Esophagus (tissue), 2 donors: ENCODE data around the gene PRKD1. TPM values are rescaled to one million over a fixed set of nuclear protein-coding genes. Genes with fewer than 3 reads are reported as not detected.
"Not testable (repeated sequence)": the region's sequence is repeated elsewhere in the genome, so short reads cannot be mapped to it uniquely, and the experiment has no call there.

Experiments
- H3K27ac ChIP-seq, 2 donors: one replicate each; pipeline ENCODE4 v1.5.1; 2013; ENCODE audit warnings: low read depth in 2 of 2, mild to moderate bottlenecking in 2 of 2, inconsistent platforms in 1 of 2, low read length in 1 of 2, moderate library complexity in 1 of 2
- H3K27me3 ChIP-seq, 2 donors: one replicate each; pipeline ENCODE4 v1.6.1; 2013; ENCODE audit warnings: low read length in 2 of 2, control low read depth in 1 of 2, mild to moderate bottlenecking in 1 of 2; ENCODE audit not compliant: insufficient read depth in 2 of 2, control insufficient read depth in 1 of 2
- H3K36me3 ChIP-seq, 2 donors: one replicate each; pipeline ENCODE4 v1.6.1; 2013; ENCODE audit warnings: low read length in 1 of 2; ENCODE audit not compliant: control insufficient read depth in 2 of 2, insufficient read depth in 2 of 2
- H3K4me1 ChIP-seq, 2 donors: one replicate each; pipeline ENCODE4 v1.6.1; 2013; ENCODE audit warnings: low read length in 1 of 2; ENCODE audit not compliant: control insufficient read depth in 2 of 2, insufficient read depth in 2 of 2
- H3K4me3 ChIP-seq, 2 donors: one replicate each; pipeline ENCODE4 v1.5.1; 2013; ENCODE audit warnings: low read length in 2 of 2, mild to moderate bottlenecking in 2 of 2, low read depth in 1 of 2, moderate library complexity in 1 of 2
- H3K9me3 ChIP-seq, 2 donors: one replicate each; pipeline ENCODE4 v1.6.1; 2013; ENCODE audit warnings: mild to moderate bottlenecking in 2 of 2, low read depth in 1 of 2, low read length in 1 of 2, moderate library complexity in 1 of 2; ENCODE audit not compliant: control insufficient read depth in 2 of 2, insufficient read depth in 1 of 2
- WGBS, 2 donors: extraction: QIAGEN DNeasy Blood & Tissue Kit; methylation state at CpG; one replicate each; pipeline ENCODE4 v1.1.7; 2013; 5-methylcytosine and 5-hydroxymethylcytosine counted together
- polyA plus RNA-seq, 2 donors: library from polyadenylated mRNA; stranded (reverse); fragments of 200-250 nt; gene quantifications; one replicate each; pipeline ENCODE4 v1.2.3, GENCODE V29; 2013
- donor health status: healthy with polysubstance abuse.
- donor health status: Bipolar disorder and iron deficiency.

PRKD1 gene
- polyA plus RNA-seq, 2 donors, result 1.1 to 1.4 TPM

DNA sequence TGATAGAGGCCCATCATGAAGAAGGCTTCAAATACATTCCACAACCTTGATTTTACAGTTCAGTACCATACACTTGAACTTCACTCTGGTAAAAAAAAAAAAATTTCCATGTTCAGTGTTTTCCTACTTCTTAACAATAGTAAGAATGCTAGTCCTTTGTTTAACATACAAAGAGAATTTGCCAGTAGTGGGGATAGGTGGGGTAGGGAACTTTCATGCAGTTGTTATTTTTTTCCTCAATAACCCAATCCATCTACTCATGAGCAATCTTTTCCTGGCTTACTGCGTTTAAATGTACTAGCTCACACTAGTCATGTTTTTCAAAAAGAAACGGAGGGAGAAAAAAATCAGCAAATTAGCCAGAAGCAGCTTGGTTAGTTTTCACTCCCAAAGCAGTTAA is 206.1 kb downstream of the PRKD1 start:
- H3K27ac ChIP-seq, result no peak overlapping the region
- H3K9me3 ChIP-seq, result no peaks in the 10 kb centered on the region
- no peak overlapping the region for H3K4me3 ChIP-seq
- no peaks in the 10 kb centered on the region for H3K4me1 ChIP-seq
- WGBS, 2 donors, result 52 to 55% methylated on average over 2 of the region's 2 CpGs
- H3K27me3 ChIP-seq, result no peaks in the 10 kb centered on the region
- H3K36me3 ChIP-seq, result no peaks in the 10 kb centered on the region

DNA sequence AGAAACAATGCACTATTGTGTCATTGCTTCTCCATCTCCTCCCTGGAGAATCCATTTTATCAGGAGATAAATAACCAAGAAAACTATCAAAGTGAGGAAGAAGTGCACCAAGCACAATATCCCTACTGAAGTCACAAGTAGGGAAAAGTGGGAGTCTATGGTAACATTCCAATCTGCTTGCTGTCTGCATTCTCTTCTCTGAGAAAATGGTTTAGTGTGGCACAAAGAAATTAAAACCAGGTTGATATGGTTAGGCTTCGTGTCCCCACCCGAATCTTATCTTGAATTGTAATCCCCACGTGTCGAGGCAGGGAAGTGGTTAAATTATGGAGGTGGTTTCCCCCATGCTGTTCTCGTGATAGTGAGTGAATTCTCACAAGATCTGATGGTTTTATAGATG is 209.7 kb downstream of the PRKD1 start:
- H3K27ac ChIP-seq, result no peak overlapping the region
- H3K9me3 ChIP-seq, result no peaks in the 10 kb centered on the region
- no peaks in the 10 kb centered on the region for H3K27me3 ChIP-seq
- WGBS, 2 donors, result 73 to 77% methylated on average over 5 of the region's 5 CpGs
- no peaks in the 10 kb centered on the region for H3K36me3 ChIP-seq
- no peaks in the 10 kb centered on the region for H3K4me1 ChIP-seq
- H3K4me3 ChIP-seq, result no peak overlapping the region

DNA sequence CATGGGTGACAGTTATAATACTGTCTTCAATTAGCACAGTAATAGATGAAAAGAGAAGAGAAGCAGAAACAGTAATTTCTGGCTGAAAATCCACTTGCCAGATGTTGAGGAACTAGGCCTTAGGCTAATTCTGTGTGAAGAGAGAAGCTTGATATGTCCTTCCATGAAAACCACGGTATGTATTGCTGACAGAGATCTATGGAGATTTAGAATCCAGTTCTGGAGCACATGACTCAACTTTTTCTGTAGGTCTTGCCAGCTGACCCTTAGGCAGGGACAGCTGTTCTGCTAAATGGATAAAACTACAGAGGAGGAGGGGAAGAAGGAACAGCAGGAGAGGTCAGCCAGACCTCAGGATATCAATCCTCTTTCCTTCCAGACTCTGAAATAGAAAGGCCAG is 211.5 kb downstream of the PRKD1 start:
- H3K27me3 ChIP-seq, result no peaks in the 10 kb centered on the region
- H3K9me3 ChIP-seq, result no peaks in the 10 kb centered on the region
- WGBS, 2 donors, result 33 to 44% methylated on average over 1 of the region's 1 CpG
- no peak overlapping the region for H3K4me3 ChIP-seq
- no peaks in the 10 kb centered on the region for H3K4me1 ChIP-seq
- no peaks in the 10 kb centered on the region for H3K36me3 ChIP-seq
- no peak overlapping the region for H3K27ac ChIP-seq

DNA sequence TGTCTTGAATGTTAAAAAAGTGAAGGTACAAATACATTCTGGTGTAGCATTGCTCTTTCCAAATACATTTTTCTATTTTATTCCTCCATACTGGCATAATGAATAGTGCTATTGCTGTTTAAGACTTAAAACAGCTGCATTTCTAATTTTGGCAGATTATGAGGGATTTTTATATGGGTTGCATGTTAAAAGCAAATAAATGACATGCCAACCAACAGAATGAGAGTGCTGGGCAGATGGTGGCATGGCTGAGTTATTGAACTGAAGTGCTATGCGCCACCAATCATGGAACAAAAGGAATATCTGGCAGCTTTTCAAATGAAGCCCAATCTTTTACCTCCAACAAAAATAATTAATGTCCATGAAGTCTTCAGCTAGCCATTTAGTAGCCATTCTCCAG is 215.0 kb downstream of the PRKD1 start:
- Histone ChIP-seq H3K27me3 (no peaks in the 10 kb centered on the region), H3K4me3 (no peak overlapping the region), H3K36me3 (no peaks in the 10 kb centered on the region), H3K27ac (no peak overlapping the region), H3K9me3 (no peaks in the 10 kb centered on the region), H3K4me1 (no peaks in the 10 kb centered on the region)
- 93 to 96% methylated on average over 1 of the region's 1 CpG for WGBS, 2 donors

DNA sequence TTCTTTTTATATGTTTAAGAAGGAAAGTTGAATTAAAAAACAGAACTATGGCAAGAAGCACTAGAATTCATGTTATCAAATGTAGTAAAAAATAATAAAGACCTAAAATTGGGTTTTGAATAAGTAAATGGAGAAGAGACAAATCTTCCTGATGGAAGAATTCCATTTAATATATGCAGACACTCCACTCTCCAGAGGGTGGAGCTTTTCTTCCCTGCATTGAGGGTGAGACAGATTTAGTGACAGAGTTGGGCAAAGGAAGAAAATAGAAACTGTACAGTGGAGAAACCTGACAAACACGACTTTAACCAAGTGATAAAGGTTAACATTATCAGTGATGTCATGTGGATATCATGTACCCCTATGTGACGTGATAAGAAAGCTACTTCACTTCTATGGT is 217.6 kb downstream of the PRKD1 start:
- H3K27me3 ChIP-seq, result no peaks in the 10 kb centered on the region
- no peaks in the 10 kb centered on the region for H3K36me3 ChIP-seq
- 45 to 61% methylated on average over 2 of the region's 2 CpGs for WGBS, 2 donors
- no peak overlapping the region for H3K27ac ChIP-seq
- H3K9me3 ChIP-seq, result no peaks in the 10 kb centered on the region
- H3K4me1 ChIP-seq, result no peaks in the 10 kb centered on the region
- no peak overlapping the region for H3K4me3 ChIP-seq

DNA sequence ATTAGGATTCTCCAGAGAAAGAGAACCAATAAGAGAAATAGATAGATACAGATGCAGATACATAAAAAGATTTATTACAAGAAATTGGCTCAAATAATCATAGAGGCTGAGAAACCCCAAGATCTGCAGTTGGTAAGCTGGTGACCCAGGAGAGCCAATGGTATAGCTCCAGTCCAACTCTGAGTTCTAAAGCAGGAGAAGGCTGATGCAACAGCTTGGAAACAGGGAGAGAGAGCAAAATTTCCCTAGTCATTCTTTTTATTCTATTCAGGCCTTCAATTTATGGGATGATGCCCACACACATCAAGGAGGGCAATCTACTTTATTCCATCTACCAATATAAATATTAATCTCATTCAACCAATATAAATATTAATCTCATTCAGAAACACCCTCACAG is 218.2 kb downstream of the PRKD1 start:
- H3K36me3 ChIP-seq, result no peaks in the 10 kb centered on the region
- H3K4me3 ChIP-seq, result no peak overlapping the region
- no peak overlapping the region for H3K27ac ChIP-seq
- no peaks in the 10 kb centered on the region for H3K27me3 ChIP-seq
- H3K9me3 ChIP-seq, result no peaks in the 10 kb centered on the region
- no peaks in the 10 kb centered on the region for H3K4me1 ChIP-seq

DNA sequence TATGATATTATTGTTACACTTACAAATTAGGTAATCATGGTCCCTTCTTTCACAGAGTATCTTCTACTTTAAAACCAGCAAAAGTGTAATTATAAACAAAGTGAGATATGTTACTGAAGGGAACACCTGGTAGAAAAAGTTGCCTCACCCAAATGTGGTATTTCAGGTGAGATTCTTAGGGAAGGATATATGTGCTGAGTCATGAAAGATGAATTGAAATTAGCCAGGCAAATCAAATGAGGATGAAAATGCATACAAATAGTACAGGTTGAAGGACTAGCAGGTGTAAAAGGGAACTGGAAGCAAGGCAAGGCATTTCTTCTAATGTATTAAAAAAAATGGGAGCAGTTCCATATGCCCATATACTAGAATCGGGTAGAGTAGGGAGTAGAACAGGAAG is 220.9 kb downstream of the PRKD1 start:
- 97 to 98% methylated on average over 1 of the region's 1 CpG for WGBS, 2 donors
- Histone ChIP-seq H3K9me3 (no peaks in the 10 kb centered on the region), H3K4me1 (no peaks in the 10 kb centered on the region), H3K27me3 (no peaks in the 10 kb centered on the region), H3K27ac (no peak overlapping the region), H3K36me3 (no peaks in the 10 kb centered on the region), H3K4me3 (no peak overlapping the region)

DNA sequence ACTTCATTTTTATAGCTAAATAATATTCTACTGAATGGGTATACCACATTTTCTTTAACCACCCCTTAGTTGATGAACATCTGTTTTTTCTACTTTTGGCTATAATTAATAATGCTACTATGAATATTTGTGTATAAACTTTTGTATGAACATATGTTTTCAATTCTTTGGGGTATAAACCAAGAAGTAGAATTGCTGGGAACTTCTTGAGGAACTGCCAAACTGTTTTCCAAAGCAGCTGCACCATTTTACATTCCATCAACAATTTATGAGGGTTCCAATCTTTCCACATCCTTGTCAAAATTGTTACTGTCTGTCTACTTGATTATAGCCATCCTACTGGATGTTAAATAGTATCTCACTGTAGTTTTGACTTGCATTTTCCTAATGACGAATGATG is 221.8 kb downstream of the PRKD1 start:
- Histone ChIP-seq H3K4me1 (no peaks in the 10 kb centered on the region), H3K27me3 (no peaks in the 10 kb centered on the region), H3K4me3 (no peak overlapping the region), H3K36me3 (no peaks in the 10 kb centered on the region), H3K9me3 (no peaks in the 10 kb centered on the region), H3K27ac (no peak overlapping the region)
- 84 to 96% methylated on average over 1 of the region's 1 CpG for WGBS, 2 donors

DNA sequence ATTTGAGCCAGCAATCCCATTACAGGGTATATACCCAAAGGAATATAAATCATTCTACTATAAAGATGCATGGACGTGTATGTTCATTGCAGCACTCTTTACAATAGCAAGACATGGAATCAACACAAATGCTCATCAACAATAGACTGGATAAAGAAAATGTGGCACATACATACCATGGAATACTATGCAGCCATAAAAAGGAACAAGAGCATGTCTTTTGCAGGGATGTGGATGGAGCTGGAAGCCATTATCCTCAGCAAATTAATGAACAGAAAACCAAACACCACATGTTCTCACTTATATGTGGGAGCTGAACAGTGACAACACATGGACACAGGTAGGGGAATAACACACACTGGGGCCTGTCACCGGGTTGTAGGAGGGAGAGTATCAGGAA is 238.1 kb downstream of the PRKD1 start:
- H3K4me3 ChIP-seq, H3K27ac ChIP-seq, H3K36me3 ChIP-seq, H3K9me3 ChIP-seq, H3K4me1 ChIP-seq, H3K27me3 ChIP-seq: not testable (repeated sequence)
- WGBS, 2 donors, result 81 to 91% methylated on average over 2 of the region's 2 CpGs

DNA sequence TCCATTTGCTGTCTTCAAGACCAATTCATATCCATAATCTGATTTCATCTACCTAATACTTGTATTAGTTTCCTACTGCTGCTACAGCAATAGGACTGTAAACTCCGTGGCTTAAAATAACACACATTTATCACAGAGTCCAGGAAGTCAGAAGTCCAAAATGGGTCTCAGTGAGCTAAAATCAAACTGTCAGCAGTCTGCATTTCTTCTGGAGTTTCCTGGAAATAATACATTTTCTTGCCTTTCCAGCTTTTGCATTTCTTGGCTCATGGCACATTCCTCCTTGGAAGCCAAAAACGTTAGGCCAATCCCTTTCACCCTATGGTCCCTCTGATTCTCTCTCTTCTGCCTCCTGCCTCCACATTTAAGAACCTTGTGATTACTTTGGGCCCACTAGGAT is 239.8 kb downstream of the PRKD1 start:
- Histone ChIP-seq H3K36me3 (no peaks in the 10 kb centered on the region), H3K27me3 (no peaks in the 10 kb centered on the region), H3K27ac (no peak overlapping the region), H3K4me1 (no peaks in the 10 kb centered on the region), H3K4me3 (no peak overlapping the region), H3K9me3 (no peaks in the 10 kb centered on the region)
- WGBS, 2 donors, result 46 to 60% methylated on average over 2 of the region's 2 CpGs
